Stimulated activated CD4-positive, alpha-beta T cell treated with anti-CD3 and anti-CD28 coated beads, TNF-alpha, amount 100 ng/mL, for 4 hours (primary cell): Measurements from ENCODE around the gene ITPK1.
A peak's percentile ranks its signal among the peaks of the same experiment; 100 is the strongest.

Source experiments
- DNase-seq, 3 experiments: peaks; one replicate each; pipeline ENCODE4 v3.0.0-alpha.2; 2020; ENCODE audit warnings: low read depth in 3 of 3

ITPK1 gene

DNA sequence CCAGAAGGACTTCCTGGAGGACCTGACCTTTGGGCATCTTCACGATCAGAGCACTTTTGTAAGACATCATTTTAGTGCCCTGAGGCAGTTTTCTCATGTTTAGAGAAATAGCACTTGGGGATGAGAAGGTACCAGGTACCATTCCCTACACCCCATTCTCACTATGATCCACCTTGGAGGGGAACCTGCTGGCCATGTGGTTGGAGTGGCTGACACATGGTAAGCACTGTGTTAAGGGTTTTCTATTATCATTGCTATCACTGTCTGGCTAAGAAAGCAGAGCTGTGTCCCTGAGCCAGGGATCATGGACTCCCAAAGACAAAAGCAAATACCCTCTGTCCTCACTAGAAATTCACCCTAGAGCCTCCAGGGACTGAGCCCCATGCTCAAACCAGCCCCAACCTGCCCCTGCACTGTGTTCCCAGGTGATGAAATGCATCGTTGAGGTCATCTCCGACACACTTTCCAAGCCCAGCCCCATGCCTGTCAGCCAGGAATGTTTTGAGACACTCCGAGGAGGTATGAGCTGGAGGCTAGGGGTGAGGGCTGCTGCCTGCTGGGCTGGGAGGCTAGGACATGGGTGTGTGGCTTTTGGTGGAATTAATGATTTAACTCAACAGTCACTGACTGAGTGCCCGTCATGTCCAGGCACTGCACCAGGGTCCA is 189.4 kb downstream of the ITPK1 start:
- DNase-seq, result no peak

DNA sequence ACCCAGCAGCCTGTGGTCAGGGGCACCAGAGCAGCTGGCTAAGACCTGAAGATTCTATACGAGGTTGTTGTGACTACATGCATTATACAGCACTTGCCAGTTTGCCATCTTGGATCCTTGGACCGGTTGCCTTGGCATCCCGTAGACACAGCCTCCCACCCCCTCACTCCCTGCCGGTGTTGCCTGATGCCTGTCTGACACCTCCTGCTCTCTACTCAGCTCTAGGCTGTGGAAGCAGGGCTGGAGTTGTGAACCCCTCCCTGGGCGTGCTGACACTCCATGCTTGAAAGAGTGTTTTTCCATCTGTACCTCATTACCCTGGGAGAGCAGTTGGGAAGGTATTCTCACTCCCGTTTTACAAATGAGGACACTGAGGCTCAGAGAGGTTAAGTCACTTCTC is 190.3 kb downstream of the ITPK1 start:
- no peak for DNase-seq

GRCh38 chr14:92924247-92924646 is 191.5 kb downstream of the ITPK1 start:
- no peak for DNase-seq

DNA sequence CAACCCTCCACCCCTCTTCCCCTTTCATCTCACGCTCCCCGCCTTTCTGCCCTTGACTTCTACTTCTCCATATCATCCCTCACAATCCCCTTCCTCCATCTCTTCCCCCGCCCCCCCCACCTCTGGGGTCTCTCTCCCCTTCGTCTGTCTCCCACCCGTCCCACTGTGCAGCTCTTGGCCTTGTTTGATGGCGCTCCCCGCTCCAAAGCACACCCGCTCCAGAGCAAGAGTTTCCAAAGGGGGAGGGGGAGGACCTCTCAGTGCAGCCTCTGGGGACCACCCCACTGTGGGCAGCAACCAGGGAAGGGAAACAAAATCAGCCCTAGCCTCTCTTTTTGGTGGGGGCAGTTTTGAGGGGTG is 192.0 kb downstream of the ITPK1 start:
- no peak for DNase-seq

DNA sequence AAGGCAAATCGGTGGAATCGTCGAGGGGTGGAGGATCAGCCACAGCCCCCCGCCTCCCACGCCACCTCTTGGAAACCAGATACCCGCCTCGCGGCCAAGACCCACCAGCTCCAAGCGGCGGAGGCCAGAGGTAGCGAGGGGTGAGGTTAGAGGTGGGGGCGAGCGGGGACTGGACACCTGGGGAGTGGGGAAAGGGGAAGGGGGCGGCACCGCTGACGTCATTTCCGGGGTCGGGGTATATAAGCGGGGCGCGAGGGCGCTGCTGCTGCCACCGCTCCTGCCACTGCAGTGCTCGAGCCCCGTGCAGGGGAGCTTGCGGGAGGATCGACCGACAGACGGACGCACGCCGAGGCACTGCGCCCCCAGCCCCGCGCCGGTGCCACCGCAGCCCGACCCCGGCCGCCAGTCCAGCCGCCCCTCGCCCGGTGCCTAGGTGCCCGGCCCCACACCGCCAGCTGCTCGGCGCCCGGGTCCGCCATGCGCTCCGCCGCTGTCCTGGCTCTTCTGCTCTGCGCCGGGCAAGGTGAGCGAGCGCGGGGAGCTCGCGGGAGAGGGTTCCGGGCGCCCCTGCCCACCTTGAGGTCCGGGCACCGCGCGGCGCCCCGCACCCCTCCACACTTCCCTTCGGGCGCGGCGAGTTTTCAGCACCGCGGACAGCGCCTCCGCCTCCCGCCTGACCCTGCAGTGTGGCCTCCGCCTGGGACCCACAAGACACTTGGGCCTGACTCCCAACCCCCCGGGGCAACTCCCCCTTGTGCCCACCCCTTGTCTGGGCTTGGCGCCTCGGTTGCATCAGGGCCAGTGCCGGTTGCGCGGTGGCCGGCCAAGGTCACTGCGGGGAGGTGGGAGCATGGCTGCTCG is 192.6 kb downstream of the ITPK1 start, which contains the start of gene CHGA:
Gene CHGA, plus strand, starts transcription at position 268 of the 861 bp plus-strand sequence. Its CDS starts 210 bp downstream, at position 478.
- DNase-seq, result peak in 1 of 3 experiments; percentile 25

DNA sequence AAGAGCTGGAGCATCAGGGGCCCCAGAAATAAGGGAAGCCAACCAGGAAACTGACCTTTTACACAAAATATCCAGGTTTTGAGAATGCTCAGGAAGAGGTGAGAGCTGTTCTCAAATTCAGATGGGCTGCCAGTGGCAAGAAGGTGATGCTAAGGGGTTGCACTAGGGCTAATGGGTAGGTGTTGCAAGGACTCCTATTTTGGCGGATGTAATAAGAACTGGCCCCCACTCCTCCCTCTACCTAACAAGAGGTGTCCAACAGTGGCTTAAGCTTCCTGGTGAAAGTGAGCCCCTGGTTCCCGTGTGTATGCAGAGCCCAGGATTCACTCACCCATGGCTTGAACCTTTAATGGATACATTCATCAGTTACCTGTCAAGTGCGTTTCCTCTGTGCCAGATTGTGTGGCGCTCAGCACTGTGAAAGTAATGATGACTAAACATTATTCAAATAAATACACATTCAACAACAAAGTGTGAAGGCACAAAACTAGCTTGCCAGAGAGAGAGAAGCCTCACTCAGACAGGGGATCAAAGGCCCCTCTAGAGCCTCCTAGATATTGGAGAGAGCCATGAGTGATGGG is 193.5 kb downstream of the ITPK1 start:
- no peak for DNase-seq

GRCh38 chr14:92920001-92920400 is 195.7 kb downstream of the ITPK1 start:
- DNase-seq, result no peak

DNA sequence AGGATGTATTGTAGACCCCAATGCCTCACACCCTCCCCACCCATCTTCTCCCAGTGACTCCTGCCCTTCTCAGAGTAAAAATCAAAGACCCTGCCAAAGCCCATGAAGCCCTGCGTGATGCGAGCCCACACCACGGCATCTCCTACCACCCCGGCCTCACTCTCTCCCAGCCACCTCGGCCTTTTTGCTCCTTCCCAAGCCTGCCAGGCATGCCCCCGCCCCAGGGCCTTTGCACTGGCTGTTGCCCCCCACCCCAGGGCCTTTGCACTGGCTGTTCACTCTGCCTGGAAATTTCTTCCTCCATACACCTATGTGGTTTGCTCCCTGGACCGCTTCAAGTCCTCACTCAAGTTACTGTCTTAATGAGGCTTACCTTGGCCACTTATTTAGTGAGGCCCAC is 197.8 kb downstream of the ITPK1 start:
- no peak for DNase-seq

GRCh38 chr14:92917041-92917940 is 198.4 kb downstream of the ITPK1 start:
- no peak for DNase-seq

DNA sequence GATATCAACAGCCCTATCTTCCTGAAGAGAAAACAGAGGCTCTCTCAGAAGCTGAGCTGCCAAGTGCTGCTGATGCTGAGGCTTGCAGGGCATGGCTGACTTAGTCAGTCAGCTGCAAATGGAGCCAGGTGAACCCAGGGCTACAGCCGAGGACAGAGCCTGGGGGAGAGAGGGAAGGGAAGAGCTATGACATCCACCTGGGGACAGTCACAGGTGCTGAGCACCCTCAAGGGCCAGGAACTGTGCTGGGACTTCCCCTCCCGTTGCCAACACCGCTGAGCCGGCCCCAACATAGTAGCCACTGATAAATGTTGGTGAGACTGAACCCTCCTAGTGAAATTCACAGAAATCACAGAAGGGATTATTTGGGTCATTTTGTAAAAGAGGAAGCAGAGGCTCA is 199.5 kb downstream of the ITPK1 start:
- no peak for DNase-seq

- DNase-seq, result no peak
Observed at GRCh38 chr14:92914087-92914656, 201.6 kb downstream of the ITPK1 start.

DNA sequence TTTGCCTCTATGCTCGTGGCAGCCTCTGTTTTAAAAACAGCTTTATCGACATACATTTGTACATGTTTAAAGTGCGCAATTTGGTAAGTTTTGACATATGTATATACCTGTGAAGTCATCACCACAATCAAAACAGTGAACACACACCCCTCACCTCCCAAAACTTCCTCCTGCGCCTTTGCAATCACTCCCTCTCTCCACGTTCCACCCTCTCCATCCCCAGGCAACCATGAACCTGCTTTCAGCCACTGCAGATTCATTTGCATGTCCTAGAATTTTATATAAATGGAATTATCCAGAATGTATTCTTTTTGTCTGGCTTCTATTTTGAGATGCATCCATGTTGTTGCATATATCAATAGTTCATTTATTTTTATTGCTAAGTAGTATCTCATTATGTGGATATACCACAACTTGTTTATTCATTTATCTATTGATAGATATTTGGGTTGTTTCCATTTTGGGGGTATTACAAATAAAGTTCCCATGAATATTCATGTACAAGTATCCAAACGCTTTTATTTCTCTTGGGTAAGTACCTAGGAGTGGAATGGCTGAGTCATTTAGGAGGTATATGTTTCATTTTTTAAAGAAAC is 208.3 kb downstream of the ITPK1 start:
- DNase-seq, result no peak

DNA sequence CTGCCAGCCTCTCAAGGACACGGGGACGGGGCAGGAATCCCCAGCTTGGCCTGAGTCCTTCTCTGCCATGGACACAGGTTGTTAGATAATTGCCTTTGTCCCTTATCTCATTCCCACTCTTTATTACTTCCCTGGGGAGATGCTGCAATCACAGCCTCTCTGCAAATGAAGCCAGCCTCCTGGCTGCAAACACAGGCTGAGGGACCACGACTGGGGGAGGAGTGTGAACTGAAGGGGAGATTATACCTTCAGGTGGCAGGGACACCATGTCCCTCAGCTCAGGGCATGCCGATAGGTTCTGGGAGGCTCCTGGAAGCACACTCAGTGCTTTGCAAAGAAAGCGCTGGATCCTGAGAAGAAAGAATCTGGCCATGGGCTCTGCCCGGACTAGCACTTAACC is 208.9 kb downstream of the ITPK1 start:
- no peak for DNase-seq

GRCh38 chr14:92906420-92906819 is 209.3 kb downstream of the ITPK1 start:
- DNase-seq, result no peak

DNA sequence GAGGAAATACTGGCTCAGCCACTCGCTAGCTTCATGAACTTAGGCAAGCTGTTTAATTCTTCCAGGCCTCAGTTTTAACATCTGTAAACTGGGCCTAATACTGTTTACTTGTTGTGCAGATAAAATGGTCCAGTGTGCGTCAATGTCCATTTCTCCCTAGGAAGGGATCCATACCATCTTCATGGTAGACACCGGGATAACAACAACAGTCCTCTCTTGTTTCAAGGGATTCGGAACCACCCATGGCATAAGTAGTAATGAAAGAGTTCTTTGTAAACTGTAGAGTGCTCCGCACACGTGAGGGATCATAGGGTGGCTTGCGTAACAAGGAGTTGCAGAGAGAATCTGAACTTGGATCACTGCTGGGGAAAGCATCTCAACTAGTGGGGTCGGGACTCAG is 210.1 kb downstream of the ITPK1 start:
- DNase-seq, result no peak

- peak in 1 of 3 experiments; percentile 7 for DNase-seq
Observed at GRCh38 chr14:92903359-92903758, 212.4 kb downstream of the ITPK1 start.

DNA sequence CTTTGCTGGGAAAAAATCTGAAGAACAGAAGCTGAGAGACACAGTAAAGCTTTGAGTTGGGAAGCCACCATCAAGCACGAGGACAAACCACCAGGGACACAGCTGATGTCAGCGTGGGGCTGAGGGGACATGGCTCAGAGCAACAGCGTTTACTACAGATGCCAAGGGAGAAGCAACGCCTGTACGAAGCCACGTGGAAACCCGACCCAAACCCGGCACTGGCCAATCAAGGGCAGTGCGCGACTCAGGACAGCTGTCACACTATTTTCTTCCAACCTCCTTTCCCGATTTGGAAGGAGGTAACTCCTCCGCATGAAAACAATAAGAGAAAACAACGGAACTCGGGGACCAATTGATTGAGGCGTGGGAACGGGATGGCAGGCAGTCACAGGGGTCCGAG is 213.0 kb downstream of the ITPK1 start:
- no peak for DNase-seq

GRCh38 chr14:92902191-92902590 is 213.5 kb downstream of the ITPK1 start:
- no peak for DNase-seq

DNA sequence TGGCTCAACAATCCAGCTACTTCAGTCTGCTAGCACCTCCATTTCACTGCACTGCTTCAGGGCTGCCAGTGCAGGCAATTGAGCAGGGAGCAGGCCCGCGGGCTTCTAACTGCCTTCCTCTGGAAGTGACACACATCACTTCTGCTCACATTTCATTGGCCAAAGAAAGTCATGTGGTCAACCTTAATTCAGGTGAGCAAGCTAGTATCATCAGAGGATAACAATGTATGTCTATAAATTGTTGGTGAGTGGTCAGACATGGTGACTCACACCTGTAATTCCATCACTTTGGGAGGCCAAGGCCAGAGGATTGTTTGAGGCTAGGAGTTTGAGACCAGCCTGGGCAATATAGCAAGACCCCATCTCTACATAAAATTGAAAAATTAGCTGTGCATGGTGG is 215.1 kb downstream of the ITPK1 start:
- no peak for DNase-seq

DNA sequence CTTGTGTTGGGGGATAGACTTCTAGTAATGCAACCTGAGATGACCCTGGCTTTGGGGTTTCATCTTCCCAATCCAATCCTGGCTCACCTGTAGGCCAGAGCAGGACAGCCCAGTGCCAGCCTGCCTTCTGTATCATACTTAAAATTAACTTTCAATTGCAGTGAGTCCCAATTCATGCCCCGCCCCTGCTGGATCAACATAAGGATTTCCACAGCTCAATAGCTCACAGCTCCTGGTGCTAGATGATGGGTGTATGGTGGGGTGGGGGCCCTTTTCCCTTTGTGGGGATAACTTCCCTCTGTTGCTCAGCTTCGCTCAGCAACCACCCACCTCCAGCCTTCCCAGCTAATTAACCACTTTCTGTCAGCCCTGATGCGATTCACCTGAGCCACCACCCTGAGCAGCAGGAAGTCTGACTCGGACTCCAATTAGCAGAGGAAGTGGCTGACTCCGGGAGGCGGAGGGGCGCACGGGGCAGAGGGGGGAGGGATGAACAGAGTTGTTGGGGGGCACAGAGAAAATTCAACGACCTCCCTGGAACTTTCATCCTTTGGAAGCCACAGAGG is 217.1 kb downstream of the ITPK1 start:
- no peak for DNase-seq
